Dermis blood vessel endothelial cell (primary cell): Measurements from ENCODE around the gene B3GAT1. TPM values are rescaled to one million over a fixed set of nuclear protein-coding genes. Genes with fewer than 3 reads are reported as not detected.
A peak's percentile ranks its signal among the peaks of the same experiment; 100 is the strongest.

Source experiments
- DNase-seq: peaks from one replicate; pipeline ENCODE4 v3.0.0; 2010
- total RNA-seq: library from RNA; depleted of rRNA; stranded (reverse); fragments of >200 nt; gene quantifications from 2 replicates; pipeline ENCODE4 v1.2.3, GENCODE V29; 2014

Gene B3GAT1
- total RNA-seq, 1 donor from 2014 or later, result not detected

DNA sequence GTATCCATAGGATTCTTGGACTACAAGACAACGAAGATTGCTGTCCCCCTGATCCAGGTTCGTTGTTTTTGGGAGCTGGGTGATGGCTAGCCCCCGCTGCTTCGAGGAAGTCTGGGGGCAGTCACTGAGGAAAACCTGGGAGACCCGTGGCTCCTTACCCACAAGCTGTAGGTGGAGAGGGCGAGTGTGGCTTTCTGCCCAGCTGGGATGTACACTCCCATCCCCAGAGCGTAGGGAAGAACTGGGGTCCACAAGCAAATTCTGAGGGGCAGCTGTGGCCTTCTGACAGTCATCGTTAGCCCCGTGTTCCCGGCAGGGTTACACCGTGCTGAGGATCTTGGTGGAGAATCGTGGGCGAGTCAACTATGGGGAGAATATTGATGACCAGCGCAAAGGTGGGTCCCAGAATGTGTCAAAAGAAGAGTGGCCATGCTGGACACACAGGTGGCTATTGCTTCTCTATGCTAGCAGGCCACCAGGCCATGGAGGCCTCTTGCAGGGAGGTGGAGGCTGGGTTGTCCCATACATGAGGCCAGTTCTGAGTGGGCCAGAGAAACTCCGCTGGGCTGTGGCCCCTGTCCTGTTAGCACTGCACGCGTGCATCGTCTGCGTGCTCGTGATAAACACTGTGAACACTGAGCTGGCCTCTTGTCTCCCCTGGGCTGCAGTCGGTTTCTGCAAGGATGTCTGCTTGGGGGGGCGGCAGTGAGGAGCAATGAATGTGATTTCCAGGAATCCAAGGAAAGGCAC lies 40.4 kb downstream of the B3GAT1 start:
- no peak for DNase-seq

DNA sequence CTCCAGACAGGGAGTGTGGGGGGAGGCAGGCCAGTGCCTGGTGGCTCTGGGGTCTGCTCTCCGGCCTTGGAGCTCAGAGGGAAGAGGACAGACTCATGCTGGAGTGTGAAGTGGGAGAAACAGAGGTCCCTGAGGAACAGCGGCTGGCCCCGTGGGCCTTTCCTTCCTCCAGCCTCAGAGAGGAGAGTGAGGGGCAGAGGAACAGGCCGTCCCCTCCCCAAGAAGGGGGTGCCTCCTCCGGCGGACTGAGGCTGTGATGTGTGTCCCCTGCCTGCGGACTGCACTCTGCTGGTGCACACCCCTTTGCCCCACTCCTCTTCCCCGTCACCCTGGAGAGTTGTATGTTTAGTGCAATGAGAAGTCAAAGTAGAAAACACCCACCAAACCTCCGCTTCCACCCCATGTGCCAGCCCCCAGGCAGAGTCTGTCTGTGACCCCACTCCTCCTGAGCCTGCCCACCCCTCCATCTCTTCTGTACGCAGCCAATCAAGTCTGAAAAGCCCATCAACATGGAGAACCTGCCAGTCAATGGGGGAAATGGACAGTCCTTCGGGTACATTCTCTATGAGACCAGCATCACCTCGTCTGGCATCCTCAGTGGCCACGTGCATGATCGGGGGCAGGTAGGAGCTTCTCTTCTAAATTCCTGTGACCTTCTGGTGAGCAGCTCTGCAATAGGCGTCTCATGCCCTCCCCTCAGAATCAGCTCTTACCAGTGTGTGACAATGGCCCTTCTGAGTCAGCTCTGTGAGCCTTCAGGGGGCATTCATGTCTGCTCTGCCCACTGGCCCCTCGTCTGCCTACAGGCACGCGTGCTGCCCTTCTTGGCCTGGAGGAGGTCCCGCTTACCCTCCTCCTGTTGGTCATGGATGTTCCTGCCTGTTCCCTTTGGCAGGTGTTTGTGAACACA lies 41.3 kb downstream of the B3GAT1 start:
- DNase-seq, result no peak

DNA sequence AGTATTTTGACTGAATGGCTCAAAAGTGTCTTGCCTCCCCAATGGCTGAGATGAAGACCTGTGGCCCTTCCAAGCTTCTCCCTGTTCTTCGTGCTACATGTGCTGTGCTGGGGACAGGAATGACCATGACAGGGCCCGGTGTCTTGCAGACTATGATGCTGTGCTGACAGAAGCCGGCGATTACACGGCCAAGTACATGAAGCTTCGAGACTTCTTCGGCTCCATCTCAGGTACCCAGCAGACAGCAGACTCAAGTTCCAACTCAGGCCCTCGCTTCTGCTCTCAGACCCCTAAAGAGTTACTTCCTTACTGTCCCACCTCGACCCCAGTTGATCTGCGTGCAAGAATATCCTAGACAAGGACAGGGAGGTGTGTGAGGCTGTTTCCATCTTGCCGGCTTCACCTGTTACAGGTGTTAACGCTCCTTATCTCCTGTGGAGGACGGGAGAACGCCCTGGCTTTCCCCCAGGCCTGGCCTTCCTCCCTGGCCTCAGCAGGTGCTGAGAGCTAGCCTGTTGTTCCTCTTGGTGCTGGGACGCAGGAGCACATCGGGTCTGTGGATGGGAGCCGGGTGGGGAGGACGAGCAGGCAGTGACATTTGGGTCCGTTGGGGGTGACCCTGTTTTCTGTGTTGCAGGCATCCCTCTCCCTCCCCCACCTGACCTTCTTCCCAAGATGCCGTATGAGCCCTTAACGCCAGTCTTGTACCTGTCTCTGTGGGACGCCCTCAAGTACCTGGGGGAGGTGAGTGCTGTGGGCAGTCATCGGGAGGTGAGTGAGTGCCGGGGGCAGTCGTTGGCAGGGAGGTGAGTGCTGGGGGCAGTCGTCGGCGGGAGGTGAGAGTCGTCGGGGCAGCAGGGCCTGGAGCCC lies 42.2 kb downstream of the B3GAT1 start:
- no peak for DNase-seq

DNA sequence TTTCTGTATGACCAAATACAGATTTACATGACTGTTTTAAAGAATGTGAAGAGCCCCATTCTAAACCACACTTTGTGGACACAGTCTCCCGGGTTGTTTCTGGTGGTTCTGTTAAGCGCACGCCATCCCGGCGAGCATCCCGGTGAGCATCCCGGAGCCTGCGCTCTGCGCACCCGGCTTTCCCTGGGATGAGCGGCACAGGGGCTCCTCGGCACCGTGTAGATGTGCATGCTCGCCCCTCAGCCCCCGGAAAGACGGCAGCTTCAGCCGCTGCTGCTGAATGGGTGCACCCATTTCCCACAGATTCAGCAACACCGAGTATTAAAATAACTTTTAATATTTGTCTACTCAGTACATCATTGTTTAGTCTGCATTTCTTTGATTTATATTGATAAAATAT lies 44.3 kb downstream of the B3GAT1 start:
- DNase-seq, result no peak

DNA sequence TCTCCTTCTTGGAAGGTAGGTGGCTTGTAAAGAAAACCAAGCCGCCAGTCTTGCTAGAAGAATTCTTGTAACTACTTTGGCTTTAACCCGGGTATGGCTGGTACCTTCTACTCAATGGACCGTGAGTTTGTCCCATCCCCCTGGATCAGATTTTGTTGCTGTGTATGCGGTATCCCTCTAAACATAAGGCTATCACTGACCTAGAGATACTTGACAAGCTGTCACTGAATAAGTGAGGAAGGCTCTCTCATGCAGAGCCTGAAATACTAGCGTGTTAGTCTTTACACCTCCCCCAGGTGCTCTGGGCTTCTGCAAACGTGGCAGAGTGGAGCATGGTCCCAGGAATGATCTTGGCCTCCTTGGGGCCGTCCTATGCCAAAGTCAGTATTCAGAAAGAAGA lies 45.8 kb downstream of the B3GAT1 start:
- no peak for DNase-seq

DNA sequence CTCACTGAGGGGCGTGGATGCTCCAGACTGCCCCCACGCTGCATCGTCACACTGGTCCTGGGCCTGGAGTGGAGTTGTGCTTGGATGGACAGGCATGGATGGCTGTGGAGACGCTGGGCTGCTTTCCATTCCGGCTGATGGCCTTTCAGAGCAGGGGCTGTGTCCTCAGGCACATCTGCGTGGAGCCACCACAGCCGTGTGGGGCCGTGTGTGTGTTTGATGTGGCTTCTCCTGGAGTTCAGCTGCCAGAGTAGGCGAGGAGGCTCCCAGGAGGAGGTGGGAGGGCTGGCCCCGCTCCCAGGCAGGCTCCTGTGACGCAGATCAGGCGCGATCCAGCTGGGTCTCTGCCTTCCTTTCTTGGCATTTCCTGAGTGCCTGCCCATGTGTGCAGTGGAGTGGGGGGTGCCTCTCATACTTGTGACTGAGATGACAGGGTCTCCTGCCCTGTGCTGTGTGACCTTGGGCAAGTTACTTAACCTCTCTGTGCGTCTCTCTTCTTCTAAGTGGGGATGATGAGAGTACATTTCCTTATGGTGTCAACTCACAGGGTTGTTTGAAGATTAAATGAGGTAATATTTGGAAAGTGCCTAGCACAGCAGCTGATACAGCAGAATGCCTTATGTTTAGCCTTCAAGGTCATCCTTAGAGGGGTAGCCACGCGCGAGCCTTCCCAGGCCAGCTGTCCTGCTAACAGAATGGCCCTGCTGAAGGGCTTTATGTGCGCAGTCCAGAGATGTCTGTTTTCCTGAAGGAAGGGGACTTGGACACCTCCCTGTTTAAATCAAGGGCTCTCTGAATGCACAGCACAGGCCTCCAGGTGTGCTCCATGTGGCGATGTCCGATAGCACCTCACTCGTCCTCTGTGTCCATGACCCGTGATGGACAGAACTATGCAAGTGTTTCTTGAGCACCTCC lies 46.8 kb downstream of the B3GAT1 start:
- no peak for DNase-seq

DNA sequence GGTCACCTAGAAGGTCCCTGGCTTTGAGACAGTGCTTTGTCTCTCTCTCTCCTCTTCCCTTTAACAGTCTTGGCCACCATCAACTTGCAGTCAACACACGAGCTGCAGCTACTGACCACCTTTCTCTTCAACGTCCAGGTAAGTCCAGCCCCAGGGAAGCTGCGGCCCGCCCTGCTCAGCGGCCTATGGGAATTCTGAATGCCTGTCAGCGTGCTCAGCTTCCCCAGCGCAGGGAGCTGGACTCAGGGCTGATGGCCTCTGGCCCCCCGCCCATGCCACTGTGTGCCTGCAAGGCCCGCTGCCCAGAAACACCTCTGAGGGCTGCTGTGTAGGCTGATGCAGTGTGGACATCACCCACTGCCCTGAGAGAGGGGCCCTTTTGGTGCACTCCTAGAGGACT lies 47.8 kb downstream of the B3GAT1 start:
- no peak for DNase-seq

DNA sequence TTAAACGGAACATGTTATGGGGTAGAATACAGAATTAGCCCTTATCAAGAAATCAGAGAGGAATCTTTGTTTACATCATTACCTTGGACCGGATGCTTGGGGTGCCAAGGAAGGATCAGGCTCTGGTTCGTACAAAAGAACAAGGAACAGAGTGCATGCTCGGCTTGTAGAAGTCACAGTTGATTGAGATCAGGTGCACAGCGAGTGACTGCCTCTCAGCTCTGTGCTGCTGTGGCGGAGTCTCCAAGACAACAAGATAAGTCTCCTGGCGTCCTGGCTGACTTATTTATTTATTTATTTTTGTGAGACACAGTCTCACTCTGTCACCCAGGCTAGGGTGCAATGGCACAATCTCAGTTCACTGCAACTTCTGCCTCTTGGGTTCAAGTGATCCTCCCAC lies 48.5 kb downstream of the B3GAT1 start:
- DNase-seq, result no peak

DNA sequence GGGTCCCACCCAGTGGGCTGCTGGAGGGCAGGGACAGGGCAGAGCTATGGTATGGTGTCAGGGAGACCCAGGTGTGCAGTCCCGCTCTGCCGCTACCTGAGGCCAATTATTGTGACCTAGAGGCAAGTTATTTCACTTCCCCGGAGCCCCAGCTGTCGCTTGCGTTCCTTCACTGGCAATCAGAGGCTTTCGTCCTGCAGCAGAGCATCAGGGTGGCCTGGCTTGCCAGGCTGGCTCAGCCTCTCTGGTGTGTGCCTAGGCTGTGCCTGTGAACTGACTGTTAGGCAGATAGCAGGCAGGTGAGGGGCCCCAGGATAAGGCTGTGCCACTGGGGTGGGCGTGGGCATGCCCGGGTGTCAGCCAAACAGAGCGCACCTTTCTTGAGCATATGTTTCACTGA lies 48.9 kb downstream of the B3GAT1 start:
- no peak for DNase-seq

DNA sequence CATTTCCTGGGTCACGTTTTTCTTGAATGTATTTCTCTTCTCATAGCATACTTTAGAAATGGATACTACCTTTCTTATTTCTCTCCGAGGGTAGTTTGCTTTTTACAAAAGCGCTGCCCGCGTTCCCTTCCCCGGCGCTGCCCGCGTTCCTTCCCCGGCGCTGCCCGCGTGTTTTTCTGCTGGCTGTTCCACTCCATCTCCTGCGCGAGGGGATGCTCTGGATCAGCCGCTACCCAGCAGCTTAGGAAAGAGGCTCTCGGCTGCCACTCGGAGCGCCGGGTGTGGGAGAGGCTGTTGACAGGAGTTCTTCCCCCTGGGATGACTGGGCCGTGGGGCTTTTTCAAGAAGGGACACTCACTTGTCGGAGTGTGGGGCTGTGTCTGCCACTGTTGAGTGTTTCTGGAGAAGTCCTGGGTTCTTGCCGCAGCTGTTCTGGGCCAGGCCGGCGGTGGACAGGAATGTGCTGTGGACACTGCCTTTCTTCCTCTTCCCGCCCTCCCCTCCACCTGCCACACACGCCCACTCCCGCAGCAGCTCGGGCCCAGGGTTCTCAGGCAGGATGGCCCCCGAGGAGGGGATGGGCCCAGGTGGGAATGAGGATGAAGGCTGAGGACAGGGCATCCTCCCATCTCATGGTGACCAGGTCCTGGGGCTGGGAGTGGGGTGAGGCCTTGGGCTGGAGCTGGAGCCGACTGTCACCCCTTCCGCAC lies 49.7 kb downstream of the B3GAT1 start:
- no peak for DNase-seq

DNA sequence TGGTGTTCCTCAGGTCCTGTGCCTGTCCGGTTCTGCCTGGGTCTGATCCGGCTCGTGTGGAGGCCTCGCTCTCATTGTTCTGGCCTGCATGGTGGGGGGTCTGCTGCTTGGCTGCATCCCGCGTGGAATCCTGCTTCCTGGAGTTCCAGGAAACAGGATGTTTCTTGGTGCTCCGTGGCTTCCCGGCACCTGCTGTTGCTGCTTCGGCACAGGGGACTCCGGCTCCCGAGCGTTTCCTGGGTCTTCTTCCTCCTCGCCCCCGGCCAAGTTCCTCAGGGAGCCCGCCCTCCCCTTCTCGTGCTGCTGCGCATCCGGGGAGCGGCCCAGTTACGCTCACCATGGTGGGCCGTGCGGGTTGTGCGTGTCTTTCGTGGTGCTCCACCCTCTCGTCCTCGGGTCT lies 50.4 kb downstream of the B3GAT1 start:
- DNase-seq, result no peak

DNA sequence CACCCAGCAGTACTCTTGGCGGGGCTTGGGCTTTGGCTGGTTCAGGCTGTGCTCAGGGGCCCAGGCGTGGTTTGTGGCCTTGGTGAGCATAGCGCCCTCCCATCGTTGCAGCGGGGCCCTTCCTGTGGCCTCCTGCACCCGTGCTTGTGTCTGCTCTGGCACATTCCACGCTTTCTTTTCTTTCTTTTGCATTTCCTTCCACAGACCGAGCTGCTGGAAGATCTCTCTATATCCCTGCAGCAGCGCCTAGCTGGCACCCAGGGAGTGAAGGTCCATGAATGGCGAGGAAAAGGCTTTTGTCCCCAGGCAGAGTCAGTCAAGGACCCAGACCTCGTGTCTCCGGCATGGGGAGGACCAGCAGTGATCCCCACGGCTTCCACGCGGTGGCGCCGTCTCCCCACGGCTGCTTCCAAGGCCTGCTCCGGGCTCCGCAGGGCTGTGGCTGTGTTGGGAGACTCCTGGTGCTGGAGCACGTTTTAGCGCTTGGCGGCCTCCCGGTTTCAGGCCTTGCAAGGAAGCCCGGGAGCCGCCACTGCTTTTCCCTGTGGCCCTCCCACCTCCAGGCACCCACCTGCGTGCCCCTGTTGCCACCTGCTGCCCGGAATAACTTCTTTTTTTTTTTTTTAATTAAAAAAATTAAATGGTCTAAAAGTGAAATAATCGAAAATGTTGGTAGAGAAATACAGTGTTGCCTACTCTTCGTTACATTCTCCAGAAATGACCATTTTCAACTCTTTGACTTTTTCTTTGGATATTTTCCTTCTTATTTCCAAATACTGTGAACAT lies 51.8 kb downstream of the B3GAT1 start:
- peak; percentile 86 for DNase-seq

DNA sequence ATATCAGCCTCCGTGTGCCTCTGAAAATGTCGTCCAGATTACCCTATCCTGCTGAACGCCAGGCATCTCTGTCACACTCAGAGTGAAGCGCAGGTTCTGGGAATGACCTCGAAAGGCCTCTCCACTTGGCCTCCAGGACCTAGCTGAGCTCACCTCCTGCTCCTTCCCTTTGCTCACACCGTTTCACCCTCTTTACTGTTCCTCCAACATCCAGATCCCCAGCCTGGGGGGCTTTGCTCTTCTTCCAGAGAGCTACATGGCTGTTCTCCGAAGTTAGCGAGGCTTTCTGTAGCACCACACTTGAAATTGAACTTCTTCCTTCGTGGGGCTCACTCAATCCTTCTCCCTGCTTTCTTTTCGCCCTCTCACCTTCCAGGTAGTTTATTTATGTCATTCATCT lies 52.4 kb downstream of the B3GAT1 start:
- DNase-seq, result no peak

DNA sequence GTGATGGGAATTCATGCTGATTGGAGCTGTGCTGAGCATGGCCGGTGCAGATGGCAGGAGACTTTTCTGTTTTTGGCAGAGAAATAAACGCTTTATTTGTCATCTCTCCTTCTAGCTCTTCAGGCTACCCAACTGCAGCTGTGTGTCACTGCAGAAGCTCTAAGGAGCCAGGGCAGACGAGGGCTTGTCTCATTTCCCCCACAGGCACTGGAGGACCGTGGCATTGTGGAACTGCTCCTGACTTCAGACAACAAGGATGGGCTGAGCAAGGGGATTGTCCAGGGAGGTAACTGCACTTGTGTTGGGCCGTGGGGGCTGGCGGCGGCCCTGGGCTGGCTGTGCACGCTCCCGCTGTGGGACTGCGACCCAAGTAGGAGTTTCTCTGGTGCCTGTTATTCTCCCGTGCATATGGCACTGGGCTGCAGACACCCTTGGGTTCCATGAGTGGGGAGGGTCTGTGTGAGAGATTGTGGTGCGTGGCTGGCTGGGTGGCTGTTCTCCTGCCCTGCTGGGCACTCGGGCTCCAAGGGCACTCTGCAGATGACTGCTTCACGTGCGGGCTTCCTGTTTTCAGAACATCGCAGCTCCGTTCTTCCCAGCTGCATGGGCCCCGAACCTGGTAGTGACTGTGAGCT lies 53.1 kb downstream of the B3GAT1 start:
- no peak for DNase-seq

DNA sequence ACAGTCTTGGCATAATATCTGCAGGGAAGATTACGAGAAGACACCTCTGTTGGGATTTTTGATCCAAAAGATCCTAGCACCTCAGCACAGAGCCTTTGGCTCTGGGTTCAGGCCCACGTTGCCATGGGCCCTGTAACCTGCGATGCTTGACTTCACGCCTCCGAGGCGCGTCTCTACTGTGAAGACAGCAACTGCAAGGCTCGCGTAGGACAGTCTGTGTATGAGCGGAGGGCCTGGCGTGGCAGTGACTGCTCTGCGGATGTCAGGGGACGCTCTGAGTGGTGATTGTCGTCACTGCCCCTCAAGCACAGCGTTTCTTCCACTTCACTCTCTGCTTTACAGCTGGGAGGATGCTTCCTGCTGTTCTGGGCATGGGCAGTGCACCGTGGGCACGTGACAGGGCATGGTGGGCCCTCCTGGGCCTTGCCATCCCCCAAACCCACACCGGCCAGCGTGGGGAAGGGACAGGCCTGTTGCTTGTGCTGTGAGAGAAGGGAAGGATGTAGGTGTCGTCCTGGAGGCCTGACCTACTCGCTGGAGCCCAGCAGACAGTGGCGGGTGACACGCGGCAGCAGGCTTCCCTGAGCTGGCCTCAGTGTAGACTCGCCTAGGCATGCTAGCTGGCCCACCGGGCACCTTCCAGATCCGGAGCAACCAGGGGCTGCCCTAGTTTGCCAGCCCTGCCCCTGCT lies 53.7 kb downstream of the B3GAT1 start:
- DNase-seq, result no peak

DNA sequence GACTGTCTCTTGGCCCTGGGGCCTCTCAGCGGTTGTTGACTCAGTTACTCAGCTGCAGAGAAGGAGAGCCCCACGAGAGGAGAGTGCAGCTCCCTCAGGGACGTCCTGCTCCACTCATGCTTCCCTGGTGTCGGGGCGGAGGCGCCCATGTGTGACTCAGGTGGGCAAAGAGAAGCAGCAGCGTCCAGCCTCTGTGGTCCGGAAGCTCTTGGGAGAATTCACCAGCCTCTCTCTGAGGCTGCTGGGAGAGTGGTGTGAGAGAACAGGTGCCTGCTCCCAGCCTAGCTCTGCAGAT lies 54.5 kb downstream of the B3GAT1 start:
- no peak for DNase-seq

DNA sequence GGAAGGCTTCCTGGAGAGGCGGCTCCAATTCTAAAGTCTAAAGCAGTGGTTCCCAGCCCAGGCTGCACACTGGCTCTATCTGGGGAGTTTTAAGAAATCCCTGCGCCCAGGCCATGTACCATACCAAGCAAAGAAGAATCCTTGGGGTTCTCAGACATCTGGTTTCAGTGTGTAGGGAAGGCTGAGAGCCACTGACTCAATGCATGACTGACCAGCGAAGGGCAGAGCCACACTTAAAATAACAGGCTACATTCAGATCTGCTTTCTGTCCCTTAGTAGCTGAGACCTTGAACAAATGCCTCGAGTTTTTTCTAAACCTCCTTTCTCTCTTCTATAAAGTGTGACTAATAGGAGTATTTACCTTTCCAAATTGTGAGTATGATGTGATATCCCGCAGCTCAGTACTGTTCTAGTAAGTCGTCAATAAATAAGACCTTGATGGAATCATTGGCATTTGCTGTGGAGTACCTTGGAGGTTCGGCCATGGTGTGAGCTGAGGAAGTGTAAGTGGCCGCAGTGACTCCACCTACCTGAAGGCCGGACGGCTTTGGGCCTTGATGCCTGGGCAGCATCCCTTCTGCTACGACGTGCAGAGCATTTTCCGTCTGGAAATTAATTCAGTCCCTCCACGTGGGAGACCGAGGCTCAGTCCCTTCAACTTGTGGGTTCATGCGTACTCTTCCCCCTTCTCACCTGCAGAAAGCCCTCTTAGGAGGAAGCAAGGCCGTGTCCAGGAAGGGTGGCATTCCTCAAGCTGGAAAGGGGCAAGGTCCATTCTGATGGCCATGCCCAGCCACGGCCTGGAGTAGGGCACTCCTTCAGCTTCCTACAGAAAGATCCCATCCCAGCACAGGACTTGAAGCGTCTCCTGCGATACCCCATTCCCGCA lies 55.1 kb downstream of the B3GAT1 start:
- DNase-seq, result no peak

DNA sequence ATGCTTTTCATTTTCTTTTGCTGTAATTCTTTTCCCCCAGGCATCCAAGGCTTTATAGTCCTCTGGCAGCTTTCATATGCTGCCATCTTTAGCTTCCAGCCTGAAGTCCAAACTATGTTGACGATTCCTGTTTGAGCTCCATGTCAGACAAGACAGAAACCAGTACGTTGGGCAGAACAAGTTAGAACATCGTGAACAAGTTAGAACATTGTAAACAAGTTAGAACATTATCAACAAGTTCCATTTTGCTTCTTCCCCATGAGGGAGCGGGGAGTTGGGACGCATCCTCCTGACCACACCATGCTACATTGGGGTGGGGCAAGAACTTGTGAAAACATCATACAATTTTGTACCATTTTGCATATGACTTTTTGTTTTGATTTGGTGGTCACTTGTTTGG lies 56.4 kb downstream of the B3GAT1 start:
- no peak for DNase-seq
